T-helper 2 cell treated with Interferon-gamma antibody and Interleukin-4, amounts not matched to agents 5 μg/mL and 100 μg/mL, for 36 hours (primary cell): ENCODE data around the gene CPS1.

ENCODE experiments used
- DNase-seq: peaks from one replicate; pipeline ENCODE4 v3.0.0; 2021; ENCODE audit warnings: low spot score
- H3K27ac Mint-ChIP-seq: one replicate; pipeline ENCODE4 v1.8.0; 2021; ENCODE audit warnings: mild to moderate bottlenecking, mixed read lengths
- H3K27me3 Mint-ChIP-seq: one replicate; pipeline ENCODE4 v1.8.0; 2021; ENCODE audit warnings: low read depth, mixed read lengths
- H3K36me3 Mint-ChIP-seq: one replicate; pipeline ENCODE4 v1.8.0; 2021; ENCODE audit warnings: low read depth, mixed read lengths
- H3K4me1 Mint-ChIP-seq: one replicate; pipeline ENCODE4 v1.8.0; 2021; ENCODE audit warnings: low read depth, mixed read lengths
- H3K4me3 Mint-ChIP-seq: one replicate; pipeline ENCODE4 v1.8.0; 2022; ENCODE audit warnings: mild to moderate bottlenecking, moderate library complexity, mixed read lengths
- H3K9me3 Mint-ChIP-seq: one replicate; pipeline ENCODE4 v1.8.0; 2021; ENCODE audit warnings: mixed read lengths

Gene CPS1

DNA sequence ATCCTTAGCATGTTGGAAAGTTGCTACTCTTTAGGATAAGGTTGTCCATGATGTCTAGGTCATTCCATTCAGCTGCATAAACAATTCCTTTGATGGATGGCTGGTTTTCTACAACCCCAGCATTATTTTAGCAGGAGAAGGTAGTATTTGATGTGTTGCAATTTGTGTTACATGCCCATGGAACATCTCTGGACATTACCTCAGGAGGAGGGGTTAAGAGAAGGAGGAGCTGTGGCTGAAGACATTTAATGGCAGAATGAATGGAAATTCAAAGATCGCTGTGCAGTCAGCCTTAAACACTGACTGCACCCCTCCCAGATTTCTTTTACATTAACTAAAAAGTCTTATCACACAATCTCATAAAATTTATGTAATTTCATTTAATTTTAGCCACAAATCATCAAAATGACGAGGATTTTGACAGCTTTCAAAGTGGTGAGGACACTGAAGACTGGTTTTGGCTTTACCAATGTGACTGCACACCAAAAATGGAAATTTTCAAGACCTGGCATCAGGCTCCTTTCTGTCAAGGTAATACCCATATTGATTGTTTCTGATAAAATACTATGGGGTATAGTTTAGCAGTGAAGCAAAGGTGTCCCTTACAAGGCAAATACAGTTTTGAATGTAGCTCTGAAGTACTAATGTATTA lies at the start of gene CPS1:
CPS1 (plus strand) TSS at position 271 of the 652 bp plus-strand sequence; CDS start at position 406, 135 bp downstream.
- Mint-ChIP-seq H3K4me3 (no peak within 1 kb of the TSS), H3K27me3 (no peaks in the 10 kb centered on the region), H3K27ac (no peak within 1 kb of the TSS), H3K4me1 (no peaks in the 10 kb centered on the region), H3K9me3 (no peaks in the 10 kb centered on the region), H3K36me3 (no peaks in the 10 kb centered on the region)
- no peak for DNase-seq

DNA sequence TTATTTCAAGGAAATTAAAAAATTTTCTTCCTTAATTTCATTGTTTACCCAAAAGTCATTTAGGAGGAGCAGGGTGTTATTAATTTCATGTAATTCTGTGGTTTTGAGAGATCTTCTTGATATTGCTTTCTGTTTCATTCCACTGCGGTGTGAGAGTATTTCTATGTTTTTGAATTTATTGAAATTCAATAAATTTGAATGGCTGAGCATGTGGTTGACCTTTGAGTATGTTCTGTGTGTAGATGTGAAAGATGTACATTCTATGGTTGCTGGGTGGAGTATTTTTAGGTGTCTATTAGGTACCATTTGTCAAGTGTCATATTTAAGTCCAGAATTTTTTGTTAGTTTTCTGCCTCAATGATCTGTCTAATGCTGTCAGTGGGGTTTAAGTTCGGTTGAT lies 40.5 kb upstream of the CPS1 start:
- H3K27ac Mint-ChIP-seq = no peak overlapping the region
- peaks cover 4% of the 10 kb centered on the region for H3K4me1 Mint-ChIP-seq
- no peak for DNase-seq
- no peak overlapping the region for H3K4me3 Mint-ChIP-seq
- no peaks in the 10 kb centered on the region for H3K36me3 Mint-ChIP-seq
- H3K9me3 Mint-ChIP-seq = no peaks in the 10 kb centered on the region
- H3K27me3 Mint-ChIP-seq = peaks cover 6% of the 10 kb centered on the region

DNA sequence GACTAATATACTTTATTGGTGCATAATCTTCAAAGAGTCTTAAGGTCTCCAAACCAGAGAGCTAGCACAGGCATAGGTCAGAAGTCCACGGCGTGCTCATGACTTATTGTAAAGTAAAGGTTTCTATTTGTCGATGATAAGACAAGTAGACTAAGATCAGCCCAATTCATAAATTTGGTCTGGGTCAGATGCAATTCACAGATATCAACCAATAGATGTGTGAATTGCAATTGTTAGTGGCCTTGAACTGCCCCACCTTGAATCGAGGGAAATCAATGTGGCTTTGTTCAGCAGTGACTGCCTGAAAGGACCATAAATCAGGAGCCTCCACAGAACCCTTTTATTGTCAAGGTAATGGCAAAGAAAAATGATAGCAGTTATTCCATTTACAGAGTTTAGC lies 39.1 kb upstream of the CPS1 start:
- no peaks in the 10 kb centered on the region for H3K9me3 Mint-ChIP-seq
- H3K4me1 Mint-ChIP-seq = peaks cover 4% of the 10 kb centered on the region
- DNase-seq = no peak
- peaks cover 6% of the 10 kb centered on the region for H3K27me3 Mint-ChIP-seq
- H3K36me3 Mint-ChIP-seq = no peaks in the 10 kb centered on the region
- H3K27ac Mint-ChIP-seq = no peak overlapping the region
- H3K4me3 Mint-ChIP-seq = no peak overlapping the region

DNA sequence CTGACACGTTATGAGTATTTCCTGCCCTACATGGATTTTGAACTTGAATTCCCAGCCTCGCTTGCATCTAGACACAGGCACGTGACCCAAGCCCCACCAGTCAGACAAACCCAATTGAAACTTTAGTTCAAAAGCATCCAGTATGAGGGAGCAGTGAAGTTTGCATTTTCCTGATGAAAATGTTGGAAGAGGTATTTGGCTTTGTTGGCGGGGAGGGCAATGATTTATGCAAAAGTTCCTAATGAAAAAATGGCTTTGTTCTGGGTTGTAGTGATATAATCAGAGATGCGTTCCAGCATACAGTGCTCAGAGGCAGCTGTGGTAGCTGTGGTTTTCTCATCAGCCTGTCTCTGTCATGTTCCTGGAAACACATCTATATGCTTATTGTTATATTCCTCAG lies 36.8 kb upstream of the CPS1 start:
- no peaks in the 10 kb centered on the region for H3K36me3 Mint-ChIP-seq
- no peaks in the 10 kb centered on the region for H3K9me3 Mint-ChIP-seq
- no peak overlapping the region for H3K27ac Mint-ChIP-seq
- DNase-seq = no peak
- peaks cover 6% of the 10 kb centered on the region for H3K27me3 Mint-ChIP-seq
- peak overlapping the region; percentile 25 for H3K4me3 Mint-ChIP-seq
- H3K4me1 Mint-ChIP-seq = peaks cover 4% of the 10 kb centered on the region

DNA sequence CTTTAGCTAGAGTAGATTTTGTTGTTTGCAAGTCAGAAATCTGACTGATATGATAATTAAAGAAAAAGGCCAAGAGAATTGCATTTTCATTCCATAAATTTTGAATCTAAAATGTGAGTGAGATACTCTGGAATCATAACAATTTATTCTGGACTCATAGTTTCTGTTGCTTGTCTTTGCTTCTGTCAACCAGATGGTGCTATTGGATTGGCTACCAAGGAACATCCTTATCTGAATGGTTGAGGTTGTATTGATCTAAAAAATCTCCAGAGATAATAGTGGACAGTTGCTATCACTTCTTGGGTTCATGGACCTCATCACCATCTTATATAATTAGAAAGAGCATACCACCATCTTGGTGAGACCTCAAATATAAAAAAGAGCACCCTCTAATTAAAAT lies 34.0 kb upstream of the CPS1 start:
- Mint-ChIP-seq H3K4me1 (peaks cover 2% of the 10 kb centered on the region), H3K36me3 (no peaks in the 10 kb centered on the region), H3K4me3 (no peak overlapping the region), H3K27me3 (peaks cover 4% of the 10 kb centered on the region), H3K9me3 (no peaks in the 10 kb centered on the region), H3K27ac (no peak overlapping the region)
- no peak for DNase-seq

DNA sequence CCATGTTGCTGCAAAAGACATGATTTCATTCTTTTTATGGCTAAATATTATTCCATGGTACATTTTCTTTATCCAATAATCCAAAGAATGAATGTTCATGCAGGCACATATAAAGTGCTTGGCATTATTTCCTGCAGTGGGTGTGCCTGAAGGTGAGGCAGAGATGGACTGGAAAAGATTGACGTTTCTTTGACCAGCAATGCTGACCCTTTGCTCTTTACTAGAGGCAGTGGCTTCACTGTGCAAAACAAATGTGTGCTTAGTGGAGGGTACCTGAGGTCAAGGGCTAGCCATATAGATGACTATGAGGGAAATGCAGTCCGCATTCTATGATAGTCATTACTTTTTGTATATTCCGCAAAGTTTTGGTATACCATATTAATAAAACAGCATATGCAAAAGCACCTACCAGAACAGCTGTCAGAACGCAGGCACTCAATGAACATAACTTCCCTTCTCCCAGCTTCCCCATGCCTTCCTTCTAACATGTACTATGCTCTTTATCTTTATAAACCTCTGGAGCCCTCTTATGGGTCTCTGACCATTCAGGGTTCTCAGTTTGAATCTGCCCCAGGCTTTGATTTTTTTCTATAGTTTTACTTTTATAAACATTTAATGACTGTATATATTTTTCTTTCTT lies 32.6 kb upstream of the CPS1 start:
- no peak overlapping the region for H3K4me3 Mint-ChIP-seq
- no peaks in the 10 kb centered on the region for H3K9me3 Mint-ChIP-seq
- H3K4me1 Mint-ChIP-seq = peaks cover 2% of the 10 kb centered on the region
- H3K27ac Mint-ChIP-seq = no peak overlapping the region
- peaks cover 4% of the 10 kb centered on the region for H3K27me3 Mint-ChIP-seq
- no peaks in the 10 kb centered on the region for H3K36me3 Mint-ChIP-seq
- no peak for DNase-seq

DNA sequence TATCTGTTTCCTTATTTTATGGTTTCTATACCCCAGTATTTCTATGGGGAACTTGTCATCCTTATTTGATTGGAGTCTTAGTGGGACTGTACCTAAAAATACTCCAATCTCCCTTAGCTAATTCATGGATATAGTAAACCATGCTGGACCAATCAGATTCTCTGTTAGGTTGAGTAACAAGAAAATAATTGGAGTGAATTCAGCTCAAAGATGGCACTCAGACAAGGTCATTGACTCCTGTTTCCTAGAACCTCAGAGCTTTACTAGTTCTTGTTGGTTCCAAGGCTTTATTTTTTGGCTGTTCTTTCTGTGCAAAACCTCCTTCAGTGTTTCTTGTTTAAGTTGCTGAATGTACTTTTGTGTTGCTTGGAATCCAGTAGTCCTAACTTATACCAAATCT lies 31.9 kb upstream of the CPS1 start:
- peaks cover 2% of the 10 kb centered on the region for H3K27me3 Mint-ChIP-seq
- no peaks in the 10 kb centered on the region for H3K36me3 Mint-ChIP-seq
- H3K4me1 Mint-ChIP-seq = peaks cover under 1% of the 10 kb centered on the region
- no peaks in the 10 kb centered on the region for H3K9me3 Mint-ChIP-seq
- no peak for DNase-seq
- no peak overlapping the region for H3K4me3 Mint-ChIP-seq
- H3K27ac Mint-ChIP-seq = no peak overlapping the region

DNA sequence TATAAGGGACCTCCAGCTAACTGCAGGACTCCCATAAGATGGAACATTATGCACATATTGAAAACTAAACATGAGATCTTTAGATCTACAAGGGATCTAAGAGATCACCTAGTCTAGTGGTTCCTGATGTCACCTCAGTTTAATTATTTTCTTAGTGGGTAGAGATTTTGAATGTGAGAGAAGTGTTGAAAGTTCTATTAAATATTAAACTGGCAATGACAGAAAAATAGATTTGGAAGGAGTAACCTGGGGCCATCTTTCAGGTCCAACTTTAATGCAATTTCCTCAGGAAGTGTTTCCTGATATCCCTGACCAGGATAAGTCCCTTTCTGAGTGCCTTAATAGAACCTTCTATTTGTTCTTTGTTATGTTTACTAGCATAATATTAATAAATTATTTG lies 29.1 kb upstream of the CPS1 start:
- Mint-ChIP-seq H3K27me3 (no peaks in the 10 kb centered on the region), H3K4me3 (no peak overlapping the region), H3K36me3 (no peaks in the 10 kb centered on the region)

DNA sequence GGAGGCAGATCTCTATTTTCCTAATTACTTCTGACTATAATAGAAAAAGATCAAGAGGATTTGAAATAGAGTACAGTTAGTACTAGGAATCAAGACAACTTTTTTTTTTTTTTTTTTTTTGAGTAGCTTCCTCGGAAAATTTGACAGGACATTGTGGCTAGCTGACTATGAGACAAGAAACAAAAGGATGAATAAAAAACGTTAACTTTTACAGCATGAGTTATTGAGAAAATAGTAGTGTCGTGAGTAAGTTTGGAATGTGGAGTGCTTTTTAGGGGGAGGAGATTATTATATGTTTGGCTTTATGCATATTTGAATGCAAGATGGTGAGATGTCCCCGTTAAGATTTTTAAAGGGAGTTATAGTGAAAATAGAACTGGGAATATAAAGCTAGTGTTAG lies 27.7 kb upstream of the CPS1 start:
- Mint-ChIP-seq H3K4me3 (no peak overlapping the region), H3K9me3 (no peaks in the 10 kb centered on the region), H3K27me3 (no peaks in the 10 kb centered on the region), H3K36me3 (no peaks in the 10 kb centered on the region), H3K27ac (no peak overlapping the region), H3K4me1 (no peaks in the 10 kb centered on the region)
- DNase-seq = no peak

More for the DNA sequence above, 29.1 kb upstream of the CPS1 start:
- Mint-ChIP-seq H3K4me1 (no peaks in the 10 kb centered on the region), H3K27ac (no peak overlapping the region), H3K9me3 (no peaks in the 10 kb centered on the region)
- no peak for DNase-seq

DNA sequence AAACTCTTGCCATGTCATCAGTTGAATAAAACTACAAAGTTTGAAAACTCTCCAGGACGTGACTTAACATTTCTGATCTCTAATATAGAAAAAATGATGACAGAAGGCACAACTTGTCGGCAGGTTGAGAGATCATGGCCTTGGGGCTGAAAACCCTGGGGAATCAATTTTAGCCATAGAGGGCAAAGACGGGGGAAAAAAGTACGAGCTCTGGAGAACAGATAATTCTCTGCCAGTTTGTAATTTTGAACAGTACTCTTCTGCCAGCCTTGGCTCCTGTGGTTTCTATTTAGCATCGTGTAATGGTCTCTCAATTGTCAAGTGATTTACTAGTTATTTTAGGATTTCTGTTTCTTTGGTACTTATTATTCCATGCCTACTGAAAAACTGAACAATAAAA lies 25.3 kb upstream of the CPS1 start:
- Mint-ChIP-seq H3K4me1 (no peaks in the 10 kb centered on the region), H3K36me3 (no peaks in the 10 kb centered on the region), H3K27ac (no peak overlapping the region), H3K4me3 (no peak overlapping the region), H3K9me3 (no peaks in the 10 kb centered on the region), H3K27me3 (no peaks in the 10 kb centered on the region)
- no peak for DNase-seq

DNA sequence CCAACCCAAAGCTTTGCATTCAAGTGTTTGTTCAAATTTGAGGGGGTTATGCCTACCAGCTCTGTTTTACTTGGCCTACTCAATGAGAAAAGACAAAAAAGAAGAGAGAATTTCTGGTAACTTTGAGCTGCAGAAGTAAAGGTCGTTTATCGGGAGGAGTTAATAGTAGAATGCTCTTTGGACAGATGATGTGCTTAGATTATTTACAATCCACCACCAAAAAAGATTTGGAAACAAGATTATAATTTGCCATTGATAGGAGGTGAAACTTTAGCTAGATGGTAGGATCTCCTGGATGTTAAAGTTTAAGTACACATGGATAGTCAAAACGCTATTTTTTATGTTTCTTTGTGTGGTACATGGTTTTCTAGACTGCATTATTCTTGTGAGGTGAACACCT lies 24.9 kb upstream of the CPS1 start:
- no peaks in the 10 kb centered on the region for H3K4me1 Mint-ChIP-seq
- H3K27ac Mint-ChIP-seq = no peak overlapping the region
- no peak for DNase-seq
- no peaks in the 10 kb centered on the region for H3K27me3 Mint-ChIP-seq
- no peaks in the 10 kb centered on the region for H3K36me3 Mint-ChIP-seq
- no peak overlapping the region for H3K4me3 Mint-ChIP-seq
- H3K9me3 Mint-ChIP-seq = no peaks in the 10 kb centered on the region

DNA sequence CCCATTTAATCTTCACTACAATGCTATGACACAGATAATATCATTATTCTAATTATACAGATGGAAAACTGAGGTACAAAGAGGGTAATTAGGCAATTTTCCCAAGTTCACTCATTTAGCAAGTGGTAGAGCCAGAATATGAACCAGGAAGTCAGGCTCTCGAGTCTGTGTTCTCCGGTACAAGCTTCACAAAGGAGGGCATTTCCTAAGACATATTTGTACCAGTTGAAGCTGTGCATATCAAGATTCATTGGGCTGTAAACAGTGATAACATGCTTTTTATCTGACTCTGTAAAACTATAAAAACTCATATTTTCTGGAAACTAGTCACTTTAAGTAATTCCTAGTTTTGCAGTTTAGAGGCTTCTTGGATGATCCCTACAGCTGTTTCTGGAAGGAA lies 23.0 kb upstream of the CPS1 start:
- Mint-ChIP-seq H3K36me3 (no peaks in the 10 kb centered on the region), H3K4me3 (no peak overlapping the region), H3K4me1 (no peaks in the 10 kb centered on the region), H3K27me3 (no peaks in the 10 kb centered on the region), H3K27ac (no peak overlapping the region), H3K9me3 (no peaks in the 10 kb centered on the region)
- no peak for DNase-seq

DNA sequence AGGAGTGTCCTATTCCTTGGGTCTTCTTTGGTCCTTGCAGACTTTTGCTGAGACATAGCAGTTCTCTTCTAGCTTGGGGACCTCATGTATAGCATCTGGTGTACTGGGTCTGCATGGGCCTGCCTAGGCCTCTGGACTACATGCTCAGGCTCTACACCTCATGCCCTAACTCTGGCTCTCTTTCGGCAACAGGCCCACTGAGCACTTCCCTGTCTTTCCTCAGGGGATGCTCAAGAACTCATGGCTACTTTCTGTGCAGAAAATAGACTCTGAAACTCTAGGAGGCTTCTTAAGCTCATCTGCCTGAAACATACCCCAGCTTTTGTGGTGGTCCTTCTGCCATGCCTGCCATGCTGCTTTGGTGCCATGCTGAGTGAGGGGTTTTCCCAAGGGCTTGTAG lies 21.5 kb upstream of the CPS1 start:
- DNase-seq = no peak
- Mint-ChIP-seq H3K27ac (no peak overlapping the region), H3K4me3 (no peak overlapping the region)

DNA sequence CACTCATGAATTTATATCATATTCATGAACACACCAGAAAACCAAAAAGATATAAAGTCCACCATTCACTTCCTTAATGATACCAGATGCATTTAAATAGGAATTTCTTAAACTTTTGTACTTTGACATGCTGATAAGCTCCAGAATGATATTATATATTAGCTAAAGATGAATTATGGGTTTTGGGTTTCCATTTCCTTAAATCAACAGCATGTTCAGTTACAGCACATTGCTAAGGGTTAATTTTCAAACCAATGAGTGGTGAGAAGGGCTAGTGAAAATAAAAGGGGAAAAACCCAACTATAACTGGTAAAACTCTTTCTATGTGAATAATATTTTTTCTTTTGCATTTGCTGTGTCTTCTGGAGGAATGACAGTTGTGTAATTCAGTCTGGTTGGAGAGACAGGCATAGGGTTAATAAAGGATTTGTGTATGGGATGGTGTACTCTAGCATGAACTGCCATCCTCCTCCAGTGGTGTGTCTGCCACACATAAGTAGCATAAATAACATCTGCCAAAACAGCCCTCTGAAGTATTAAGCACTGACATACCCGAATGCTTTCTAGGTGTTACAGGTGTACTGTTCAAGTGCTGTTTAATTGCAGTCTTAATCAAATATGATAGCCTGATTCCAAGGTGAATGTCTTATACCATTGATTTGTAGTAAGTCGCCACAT lies 19.3 kb upstream of the CPS1 start:
- H3K4me3 Mint-ChIP-seq = no peak overlapping the region
- H3K27ac Mint-ChIP-seq = no peak overlapping the region
- DNase-seq = no peak
- no peaks in the 10 kb centered on the region for H3K27me3 Mint-ChIP-seq
- H3K9me3 Mint-ChIP-seq = no peaks in the 10 kb centered on the region
- H3K4me1 Mint-ChIP-seq = no peaks in the 10 kb centered on the region
- H3K36me3 Mint-ChIP-seq = no peaks in the 10 kb centered on the region

More for the DNA sequence above, 21.5 kb upstream of the CPS1 start:
- H3K9me3 Mint-ChIP-seq = no peaks in the 10 kb centered on the region
- H3K4me1 Mint-ChIP-seq = no peaks in the 10 kb centered on the region
- no peaks in the 10 kb centered on the region for H3K27me3 Mint-ChIP-seq
- no peaks in the 10 kb centered on the region for H3K36me3 Mint-ChIP-seq
